ENCODE results near the gene BTBD3. TPM values are rescaled to one million over a fixed set of nuclear protein-coding genes. Genes with fewer than 3 reads are reported as not detected.

The BTBD3 gene
- total RNA-seq, 1 donor from 2014 or later = 31.1 TPM

GRCh38 chr20:11882651-11883050, 35.0 kb upstream of the BTBD3 start:
- no peak overlapping the region for H3K4me3 ChIP-seq
- no peaks in the 10 kb centered on the region for H3K36me3 ChIP-seq
- no peak for TF ChIP-seq CTCF (IDR thresholded peaks at IDR 0.05)
- no peak overlapping the region for H3K27ac ChIP-seq
- no peaks in the 10 kb centered on the region for H3K27me3 ChIP-seq
- H3K4me1 ChIP-seq = no peaks in the 10 kb centered on the region
- no peaks in the 10 kb centered on the region for H3K9me3 ChIP-seq
- no peak for ATAC-seq
- DNase-seq = no peak
- intact Hi-C loops (cut with DNase I) = no loop called here

- DNase-seq (no peak), ATAC-seq (no peak)
- Histone ChIP-seq H3K4me1 (peaks cover 3% of the 10 kb centered on the region), H3K27ac (no peak overlapping the region), H3K27me3 (no peaks in the 10 kb centered on the region), H3K4me3 (no peak overlapping the region), H3K9me3 (no peaks in the 10 kb centered on the region), H3K36me3 (no peaks in the 10 kb centered on the region)
- intact Hi-C loops (cut with DNase I) = no loop called here
- TF ChIP-seq CTCF (IDR thresholded peaks at IDR 0.05) = no peak
Observed at GRCh38 chr20:11888648-11889047, 29.0 kb upstream of the BTBD3 start.

GRCh38 chr20:11890331-11891076, 27.2 kb upstream of the BTBD3 start:
- no peaks in the 10 kb centered on the region for H3K27me3 ChIP-seq
- peak overlapping the region; percentile 80 for H3K27ac ChIP-seq
- H3K36me3 ChIP-seq = no peaks in the 10 kb centered on the region
- ATAC-seq (peak; percentile 98), DNase-seq (peak; percentile 96)
- H3K4me3 ChIP-seq = peak overlapping the region; percentile 67
- no peak for TF ChIP-seq CTCF (IDR thresholded peaks at IDR 0.05)
- intact Hi-C loops (cut with DNase I) = no loop called here
- H3K4me1 ChIP-seq = peaks cover 10% of the 10 kb centered on the region
- no peaks in the 10 kb centered on the region for H3K9me3 ChIP-seq

DNA sequence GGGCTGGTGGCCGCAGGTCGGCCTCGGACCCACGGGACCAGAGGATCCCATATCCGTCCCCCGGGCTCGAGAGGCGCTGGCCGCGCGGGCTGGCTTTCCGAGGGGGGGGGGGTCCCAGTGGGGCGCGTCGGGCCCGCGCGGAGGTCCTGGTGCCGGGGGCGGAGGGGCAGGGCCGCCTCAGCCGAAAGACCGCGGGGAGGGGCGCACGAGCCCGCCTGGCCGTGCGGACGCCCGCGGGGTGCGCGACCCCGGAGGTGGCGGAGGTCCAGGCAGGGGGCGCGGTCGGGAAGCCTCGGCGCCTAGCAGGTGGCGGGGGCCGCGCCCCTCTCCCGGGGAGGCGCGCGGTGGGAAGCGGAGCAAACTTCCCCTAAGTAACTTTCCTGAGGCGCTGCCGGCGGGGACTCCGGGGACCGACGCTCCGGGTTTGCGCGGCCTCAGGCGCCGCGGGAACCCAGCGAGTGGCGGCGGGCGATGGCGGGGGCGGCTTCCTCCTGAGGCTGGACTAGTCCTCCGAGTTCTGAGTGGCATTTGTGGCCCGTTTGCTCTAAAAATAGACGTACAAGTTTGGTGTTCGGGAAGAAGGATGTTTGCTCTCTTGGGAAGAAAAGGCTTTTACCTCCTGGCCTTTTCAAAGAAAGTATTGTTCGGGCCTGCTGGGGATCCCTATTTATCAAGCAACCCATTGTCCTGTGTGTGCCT, 26.5 kb upstream of the BTBD3 start:
- peak; percentile 65 for ATAC-seq
- TF ChIP-seq CTCF (IDR thresholded peaks at IDR 0.05) = no peak
- H3K9me3 ChIP-seq = no peaks in the 10 kb centered on the region
- peak; percentile 83 for DNase-seq
- H3K36me3 ChIP-seq = no peaks in the 10 kb centered on the region
- H3K4me1 ChIP-seq = peaks cover 17% of the 10 kb centered on the region
- intact Hi-C loops (cut with DNase I) = no loop called here
- no peaks in the 10 kb centered on the region for H3K27me3 ChIP-seq
- peak overlapping the region; percentile 80 for H3K27ac ChIP-seq
- H3K4me3 ChIP-seq = peak overlapping the region; percentile 67

- Histone ChIP-seq H3K27ac (peak overlapping the region; percentile 80), H3K4me1 (peaks cover 20% of the 10 kb centered on the region), H3K9me3 (no peaks in the 10 kb centered on the region), H3K36me3 (no peaks in the 10 kb centered on the region), H3K27me3 (no peaks in the 10 kb centered on the region), H3K4me3 (peak overlapping the region; percentile 67)
- intact Hi-C loops (cut with DNase I) = no loop called here
- peak; percentile 23 for ATAC-seq
- DNase-seq = no peak
- no peak for TF ChIP-seq CTCF (IDR thresholded peaks at IDR 0.05)
Observed at GRCh38 chr20:11891776-11892545, 25.7 kb upstream of the BTBD3 start.
